Stomach (tissue), 9 donors: ENCODE results near the gene UNC5A. TPM values are rescaled to one million over a fixed set of nuclear protein-coding genes. Genes with fewer than 3 reads are reported as not detected.

Experiments used
- DNase-seq, 2 donors: peaks; one replicate each; pipeline versions ENCODE4 v3.0.0 to v3.0.0-alpha.2; 2013 to 2019
- H3K27ac ChIP-seq, 5 donors: fragments of 200-600 bp in 4 of 5; sonication (generic) in 4 of 5; one replicate each; pipeline ENCODE4 v1.5.1; 2013 to 2019; ENCODE audit warnings: mild to moderate bottlenecking in 1 of 5, moderate library complexity in 1 of 5
- H3K27me3 ChIP-seq, 3 donors: fragments of 200-600 bp; sonication (generic); one replicate each; pipeline ENCODE4 v1.5.1; 2017 to 2019; ENCODE audit warnings: mixed run types in 1 of 3
- H3K36me3 ChIP-seq, 4 donors: fragments of 200-600 bp; sonication (generic); 1 replicate in 3 of 4; 2 replicates in 1 of 4; pipeline ENCODE4 v1.5.1; 2016 to 2019
- H3K4me1 ChIP-seq, 4 donors: fragments of 200-600 bp; sonication (generic); one replicate each; pipeline ENCODE4 v1.5.1; 2016 to 2019
- H3K4me3 ChIP-seq, 4 donors: fragments of 200-600 bp; sonication (generic) in 3 of 4; one replicate each; pipeline ENCODE4 v1.5.1; 2016 to 2019; ENCODE audit warnings: mild to moderate bottlenecking in 1 of 4
- H3K9me3 ChIP-seq, 4 donors: fragments of 200-600 bp; sonication (generic); one replicate each; pipeline ENCODE4 v1.5.1; 2016 to 2019
- CTCF ChIP-seq, 7 experiments: fragments of 450-650 bp in 4 of 7; fragments of 200-600 bp in 3 of 7; sonication (generic) in 3 of 7; IDR thresholded peaks; one replicate each; pipeline ENCODE4 v1.5.1; 2016 to 2019; ENCODE audit warnings: antibody characterized with exemption in 7 of 7, control low read depth in 2 of 7, mild to moderate bottlenecking in 1 of 7
- EP300 ChIP-seq: sonication (generic); formaldehyde crosslinking; IDR thresholded peaks from one replicate; pipeline ENCODE4 v1.6.1; 2017; ENCODE audit warnings: antibody characterized with exemption
- POLR2A ChIP-seq, 4 donors: fragments of 450-650 bp; IDR thresholded peaks; one replicate each; pipeline ENCODE4 v1.6.1; 2016; ENCODE audit warnings: antibody characterized with exemption in 4 of 4, control low read depth in 2 of 4, mild to moderate bottlenecking in 1 of 4, moderate library complexity in 1 of 4
- POLR2AphosphoS5 ChIP-seq, 3 donors: sonication (generic); formaldehyde crosslinking; IDR thresholded peaks; one replicate each; pipeline ENCODE4 v1.6.1; 2016; ENCODE audit warnings: antibody characterized with exemption in 3 of 3
- WGBS, 5 donors: extraction: QIAGEN DNeasy Blood & Tissue Kit in 3 of 5; methylation state at CpG; one replicate each; pipeline versions ENCODE4 v1.1.5 to v1.1.7; 2013 to 2018; 5-methylcytosine and 5-hydroxymethylcytosine counted together
- intact Hi-C: fragments of 100-400 bp; cut with DNase I; formaldehyde crosslinking; loops from one replicate; pipeline ENCODE4 v1.15.1; 2023; ENCODE audit warnings: low total_unique reads
- polyA plus RNA-seq, 3 donors: library from polyadenylated mRNA; stranded (reverse); fragments of 200-250 nt; gene quantifications; one replicate each; pipeline ENCODE4 v1.2.3, GENCODE V29; 2013
- total RNA-seq, 5 donors: library from RNA; depleted of rRNA; stranded (reverse); fragments of >200 nt; gene quantifications; one replicate each; pipeline versions ENCODE4 v1.1.0 to v1.2.3, GENCODE V29; 2014 to 2016
- donor health status: healthy with polysubstance abuse.
- donor health status: Bipolar disorder and iron deficiency.
- donor health status: healthy.

Gene UNC5A
- total and polyA plus RNA-seq, 8 donors, result 0.08 to 0.72 (median 0.46) TPM; not detected in 4

GRCh38 chr5:176789873-176790615, 20.3 kb upstream of the UNC5A start:
- 41 to 46% (median 43%) methylated on average over 15 of the region's 15 CpGs for WGBS, 5 donors
- H3K9me3 ChIP-seq, result no peaks in the 10 kb centered on the region
- H3K27ac ChIP-seq, result no peak overlapping the region
- intact Hi-C loops, result no loop called here
- H3K4me3 ChIP-seq, result no peak overlapping the region
- DNase-seq, result no peak
- no peaks in the 10 kb centered on the region for H3K36me3 ChIP-seq
- H3K4me1 ChIP-seq, result no peaks in the 10 kb centered on the region
- peaks cover 3 to 98% (median 63%) of the 10 kb centered on the region in 3 donors for H3K27me3 ChIP-seq
- TF ChIP-seq POLR2A (IDR thresholded peaks at IDR 0.05) (no peak), CTCF (IDR thresholded peaks at IDR 0.05) (no peak), EP300 (no peak), POLR2AphosphoS5 (IDR thresholded peaks at IDR 0.05) (no peak)

GRCh38 chr5:176790941-176791340, 19.4 kb upstream of the UNC5A start:
- WGBS, 5 donors, result 64 to 76% (median 74%) methylated on average over 5 of the region's 5 CpGs
- no peaks in the 10 kb centered on the region for H3K36me3 ChIP-seq
- H3K9me3 ChIP-seq, result no peaks in the 10 kb centered on the region
- no peaks in the 10 kb centered on the region for H3K4me1 ChIP-seq
- no peak for DNase-seq
- peaks cover 3 to 98% (median 65%) of the 10 kb centered on the region in 3 donors for H3K27me3 ChIP-seq
- no peak overlapping the region for H3K27ac ChIP-seq
- TF ChIP-seq POLR2A (IDR thresholded peaks at IDR 0.05), result no peak
- no peak for TF ChIP-seq POLR2AphosphoS5 (IDR thresholded peaks at IDR 0.05)
- TF ChIP-seq CTCF (IDR thresholded peaks at IDR 0.05), result no peak
- no peak for TF ChIP-seq EP300
- intact Hi-C loops, result no loop called here
- no peak overlapping the region for H3K4me3 ChIP-seq

- Histone ChIP-seq H3K36me3 (no peaks in the 10 kb centered on the region), H3K4me3 (no peak overlapping the region)
- no peak for DNase-seq
Observed at GRCh38 chr5:176792655-176793342, 17.6 kb upstream of the UNC5A start.

GRCh38 chr5:176793343-176793699, 17.0 kb upstream of the UNC5A start:
- Histone ChIP-seq H3K36me3 (no peaks in the 10 kb centered on the region), H3K4me3 (no peak overlapping the region), H3K27me3 (peaks cover 3 to 99% (median 78%) of the 10 kb centered on the region in 3 donors), H3K9me3 (no peaks in the 10 kb centered on the region), H3K27ac (no peak overlapping the region), H3K4me1 (no peaks in the 10 kb centered on the region)
- intact Hi-C loops, result no loop called here
- no peak for DNase-seq
- TF ChIP-seq EP300, result no peak
- TF ChIP-seq POLR2A (IDR thresholded peaks at IDR 0.05), result no peak
- no peak for TF ChIP-seq POLR2AphosphoS5 (IDR thresholded peaks at IDR 0.05)
- no peak for TF ChIP-seq CTCF (IDR thresholded peaks at IDR 0.05)
- 22 to 36% (median 27%) methylated on average over 9 of the region's 9 CpGs for WGBS, 5 donors

More at GRCh38 chr5:176792655-176793342, 17.6 kb upstream of the UNC5A start:
- peaks cover 3 to 98% (median 75%) of the 10 kb centered on the region in 3 donors for H3K27me3 ChIP-seq
- WGBS, 5 donors, result 57 to 68% (median 62%) methylated on average over 15 to 18 of the region's 18 CpGs
- intact Hi-C loops, result no loop called here
- no peak overlapping the region for H3K27ac ChIP-seq
- no peaks in the 10 kb centered on the region for H3K9me3 ChIP-seq
- TF ChIP-seq POLR2AphosphoS5 (IDR thresholded peaks at IDR 0.05), result no peak
- no peak for TF ChIP-seq EP300
- no peak for TF ChIP-seq POLR2A (IDR thresholded peaks at IDR 0.05)
- TF ChIP-seq CTCF (IDR thresholded peaks at IDR 0.05), result no peak
- H3K4me1 ChIP-seq, result no peaks in the 10 kb centered on the region
